ENCODE measurements around the gene NPHP3.

- no peak for TF ChIP-seq ZFX (IDR thresholded peaks at IDR 0.05)
- TF ChIP-seq, protein P1, sequence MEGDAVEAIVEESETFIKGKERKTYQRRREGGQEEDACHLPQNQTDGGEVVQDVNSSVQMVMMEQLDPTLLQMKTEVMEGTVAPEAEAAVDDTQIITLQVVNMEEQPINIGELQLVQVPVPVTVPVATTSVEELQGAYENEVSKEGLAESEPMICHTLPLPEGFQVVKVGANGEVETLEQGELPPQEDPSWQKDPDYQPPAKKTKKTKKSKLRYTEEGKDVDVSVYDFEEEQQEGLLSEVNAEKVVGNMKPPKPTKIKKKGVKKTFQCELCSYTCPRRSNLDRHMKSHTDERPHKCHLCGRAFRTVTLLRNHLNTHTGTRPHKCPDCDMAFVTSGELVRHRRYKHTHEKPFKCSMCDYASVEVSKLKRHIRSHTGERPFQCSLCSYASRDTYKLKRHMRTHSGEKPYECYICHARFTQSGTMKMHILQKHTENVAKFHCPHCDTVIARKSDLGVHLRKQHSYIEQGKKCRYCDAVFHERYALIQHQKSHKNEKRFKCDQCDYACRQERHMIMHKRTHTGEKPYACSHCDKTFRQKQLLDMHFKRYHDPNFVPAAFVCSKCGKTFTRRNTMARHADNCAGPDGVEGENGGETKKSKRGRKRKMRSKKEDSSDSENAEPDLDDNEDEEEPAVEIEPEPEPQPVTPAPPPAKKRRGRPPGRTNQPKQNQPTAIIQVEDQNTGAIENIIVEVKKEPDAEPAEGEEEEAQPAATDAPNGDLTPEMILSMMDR (conservative IDR thresholded peaks at IDR 0.05): no peak
These were observed 83.5 kb downstream of the NPHP3 start for GRCh38 chr3:132638706-132639105.

All from C4-2B (cell line).